GM18520 (cell line): ENCODE measurements around the gene PRAC2.

Experiments used
- ATAC-seq: cut with Tn5 transposase; IDR thresholded peaks from one replicate; pipeline ENCODE4 v1.9.1; 2021; ENCODE audit not compliant: unreplicated experiment

PRAC2 gene

GRCh38 chr17:48720266-48721008 is 2.5 kb upstream of the PRAC2 start:
- no peak for ATAC-seq

- no peak for ATAC-seq
Measured at GRCh38 chr17:48721009-48721402, 2.0 kb upstream of the PRAC2 start.

DNA sequence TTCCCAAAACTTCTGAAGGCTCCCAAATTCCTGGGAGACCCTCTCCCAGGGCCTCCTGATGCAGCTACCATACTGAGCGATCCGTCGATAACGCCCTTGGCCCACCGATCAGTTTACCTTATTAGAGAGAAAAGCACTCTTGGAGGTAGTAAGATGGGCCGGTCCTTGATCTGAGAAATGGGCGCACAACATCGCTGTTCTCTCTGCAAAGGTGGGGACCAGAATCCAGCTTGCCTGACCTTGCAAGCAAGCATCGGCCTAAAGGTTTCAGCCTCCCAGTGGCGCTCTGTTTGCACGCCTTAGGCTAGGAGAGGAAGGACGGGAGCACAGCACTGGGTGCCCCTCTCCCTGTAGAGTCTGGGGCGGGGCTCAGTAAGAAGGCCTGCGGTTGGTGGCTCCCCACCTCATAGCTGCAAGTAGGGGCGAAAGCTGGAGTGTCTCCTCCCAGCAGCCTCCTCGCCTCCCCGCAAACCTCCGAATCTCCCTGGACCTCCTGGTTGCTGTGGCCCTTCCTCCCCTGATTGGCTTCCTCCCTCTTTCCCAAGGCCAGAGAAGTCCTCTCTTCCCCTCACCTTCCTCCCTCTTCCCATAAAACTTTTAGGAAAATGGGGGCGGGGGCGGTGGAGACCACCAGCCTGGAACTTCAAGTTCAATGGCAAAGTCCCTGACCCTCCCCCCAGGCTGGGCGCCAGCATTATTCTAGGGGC is 631 bp upstream of the PRAC2 start, which contains the start of gene PRAC1:
PRAC1 (minus strand) TSS at position 318 of the 707 bp plus-strand sequence; CDS start at position 192, 126 bp downstream.
- no peak for ATAC-seq

- no peak for ATAC-seq
Measured at GRCh38 chr17:48723423-48724250, 652 bp downstream of the PRAC2 start.

DNA sequence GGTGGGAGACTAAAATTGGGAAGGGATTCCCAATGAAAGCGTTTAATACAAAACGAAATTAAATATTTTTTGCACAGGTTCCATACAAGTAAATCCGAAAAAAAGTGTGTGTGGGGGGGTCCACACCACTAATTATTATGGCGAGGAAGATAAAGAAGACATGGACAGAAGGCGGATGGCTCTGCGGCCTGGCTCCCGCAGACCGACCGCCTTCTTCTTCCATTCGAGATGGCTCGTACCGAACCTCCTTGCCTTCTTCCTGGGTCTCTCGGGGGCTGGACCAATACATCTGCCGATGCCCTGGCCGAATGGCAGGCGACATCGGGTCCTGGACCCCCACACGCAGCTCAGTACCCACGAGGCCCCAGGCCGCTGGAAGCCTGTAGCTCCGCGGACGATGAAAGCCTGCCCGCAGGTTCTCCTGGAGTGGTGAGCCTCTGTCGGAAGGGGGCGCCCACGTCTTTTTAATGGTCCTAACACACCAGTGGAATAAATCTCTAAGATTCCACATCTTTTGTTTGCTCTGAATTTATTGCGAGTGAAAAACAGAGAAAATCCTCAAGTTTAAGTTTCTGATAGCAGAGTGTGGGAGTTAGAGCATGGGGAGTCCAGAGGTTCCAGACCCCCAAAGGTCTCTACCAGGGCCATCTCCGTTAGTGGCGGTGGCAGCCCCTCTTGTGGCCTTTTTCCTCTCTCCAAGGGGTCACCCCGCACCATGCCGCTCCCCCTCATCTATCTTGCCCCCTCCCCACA is 1.4 kb downstream of the PRAC2 start:
- no peak for ATAC-seq

- ATAC-seq = no peak
Measured at GRCh38 chr17:48725004-48725287, 2.0 kb downstream of the PRAC2 start.

- no peak for ATAC-seq
Measured at GRCh38 chr17:48725288-48726064, 2.5 kb downstream of the PRAC2 start.

- no peak for ATAC-seq
Measured at GRCh38 chr17:48726114-48726915, 3.3 kb downstream of the PRAC2 start.

GRCh38 chr17:48726916-48727286 is 3.9 kb downstream of the PRAC2 start:
- no peak for ATAC-seq

DNA sequence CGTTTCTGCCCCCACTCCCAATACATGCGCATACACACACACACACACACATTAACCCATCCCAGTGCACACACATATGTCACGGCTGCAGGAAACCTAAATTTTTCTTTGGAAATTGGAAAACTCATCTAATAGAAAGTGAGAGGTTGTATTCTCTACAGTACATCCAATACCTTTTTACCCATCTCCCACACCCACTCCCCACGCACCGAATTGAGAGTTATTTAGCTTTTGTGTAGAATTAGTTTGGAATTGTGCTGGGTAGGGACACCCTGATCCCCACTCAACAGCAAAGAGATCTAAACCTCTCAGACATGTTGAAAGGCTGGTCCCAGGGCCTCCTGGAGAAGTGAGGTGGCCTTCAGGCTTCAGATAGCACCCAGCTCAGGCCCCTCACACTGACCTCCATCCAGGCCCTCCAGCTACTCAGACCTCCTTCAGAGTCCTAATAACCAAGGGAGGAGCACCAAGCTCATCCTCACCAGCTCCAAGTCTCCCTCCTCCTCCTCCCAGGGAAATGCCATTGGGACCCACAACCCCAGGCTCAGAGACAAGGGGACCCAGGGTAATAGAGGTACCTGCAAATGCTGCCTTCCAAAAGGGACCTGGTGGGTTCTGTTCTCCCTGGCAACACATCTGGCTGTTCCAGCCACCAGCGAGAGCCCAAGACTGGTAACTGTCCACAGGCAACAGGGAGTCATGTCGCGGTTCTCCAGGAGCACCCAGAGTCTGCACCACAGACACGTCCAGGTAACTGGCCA is 4.6 kb downstream of the PRAC2 start:
- no peak for ATAC-seq

GRCh38 chr17:48728232-48729231 is 5.5 kb downstream of the PRAC2 start, which contains the start of gene HOXB13:
Gene HOXB13, minus strand, starts transcription at chr17:48728750. Its CDS starts 157 bp downstream, at chr17:48728593.
- ATAC-seq = no peak

DNA sequence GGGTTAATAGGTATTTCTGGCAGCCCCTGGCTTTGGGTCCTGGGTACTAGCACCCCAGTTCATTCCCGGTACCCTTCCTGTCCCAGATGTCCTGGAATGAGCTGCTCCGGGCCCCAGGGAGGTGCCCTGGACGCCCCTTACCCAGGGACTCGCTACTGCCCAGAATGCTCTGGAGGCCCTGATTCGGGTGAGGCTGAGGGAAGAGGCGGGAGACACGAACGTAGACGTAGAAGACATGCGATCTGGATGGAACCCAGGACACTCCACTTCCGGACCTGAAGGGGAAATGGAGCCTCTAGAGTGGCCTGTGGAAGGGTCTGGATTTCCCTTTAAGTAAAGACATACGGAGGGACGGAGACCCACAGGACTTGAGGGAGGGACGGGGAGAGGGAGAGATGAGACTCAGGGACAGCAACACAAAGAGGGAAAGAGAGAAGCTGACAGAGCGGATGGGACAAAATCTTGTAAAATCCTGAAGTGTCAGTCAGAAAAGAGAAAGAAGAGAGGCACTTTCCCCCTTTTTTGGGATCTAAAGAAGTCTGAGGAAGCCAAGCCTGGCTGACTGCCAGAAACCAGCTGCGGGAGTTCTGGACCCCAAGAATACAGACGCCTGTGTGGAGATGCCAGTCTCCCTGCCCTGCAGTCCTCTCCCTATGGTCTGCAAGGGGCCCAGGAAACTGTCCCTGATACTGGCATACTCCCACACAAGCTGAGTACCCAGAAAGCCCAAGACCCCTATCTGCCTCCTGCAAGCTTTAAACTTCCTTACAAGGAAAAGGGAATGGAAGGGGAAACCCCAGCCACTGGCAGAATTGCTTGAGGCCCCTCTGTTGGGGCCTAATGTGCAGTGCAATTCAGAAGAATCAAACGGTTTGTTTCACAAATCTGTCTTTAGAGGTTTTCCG is 6.6 kb downstream of the PRAC2 start:
- ATAC-seq = no peak

DNA sequence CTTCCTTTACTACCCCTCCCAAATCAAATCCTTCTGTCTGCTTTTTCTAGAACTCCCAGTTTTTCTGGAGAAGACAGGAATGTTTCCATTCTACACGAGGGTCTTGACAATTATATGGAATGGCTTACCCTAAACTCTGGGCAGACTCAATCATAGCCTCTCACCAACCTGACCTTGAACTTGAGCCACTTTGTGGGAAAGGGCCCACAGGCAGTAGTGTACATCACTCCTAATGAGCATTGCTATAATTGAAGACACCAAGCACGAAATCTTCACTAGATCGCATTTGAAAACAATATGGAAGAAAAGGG is 7.2 kb downstream of the PRAC2 start:
- ATAC-seq = no peak

DNA sequence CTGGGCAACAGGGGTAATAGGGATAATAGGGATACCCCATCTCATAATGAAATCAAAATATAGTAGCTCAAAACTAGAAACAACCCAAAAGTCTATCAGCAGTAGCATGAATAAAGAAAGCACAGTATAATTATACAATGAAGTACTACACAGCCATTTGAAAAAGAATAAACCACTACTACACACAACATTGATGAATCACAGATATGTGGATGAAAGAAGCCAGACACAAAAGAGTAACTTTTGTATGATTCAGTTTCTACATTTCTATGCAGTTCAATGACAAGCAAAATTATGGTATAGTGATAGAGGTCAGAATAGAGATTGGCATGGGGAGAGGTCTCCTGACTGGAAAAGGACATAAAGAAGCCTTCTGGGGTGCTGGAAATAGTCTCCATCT is 8.4 kb downstream of the PRAC2 start:
- ATAC-seq = no peak

DNA sequence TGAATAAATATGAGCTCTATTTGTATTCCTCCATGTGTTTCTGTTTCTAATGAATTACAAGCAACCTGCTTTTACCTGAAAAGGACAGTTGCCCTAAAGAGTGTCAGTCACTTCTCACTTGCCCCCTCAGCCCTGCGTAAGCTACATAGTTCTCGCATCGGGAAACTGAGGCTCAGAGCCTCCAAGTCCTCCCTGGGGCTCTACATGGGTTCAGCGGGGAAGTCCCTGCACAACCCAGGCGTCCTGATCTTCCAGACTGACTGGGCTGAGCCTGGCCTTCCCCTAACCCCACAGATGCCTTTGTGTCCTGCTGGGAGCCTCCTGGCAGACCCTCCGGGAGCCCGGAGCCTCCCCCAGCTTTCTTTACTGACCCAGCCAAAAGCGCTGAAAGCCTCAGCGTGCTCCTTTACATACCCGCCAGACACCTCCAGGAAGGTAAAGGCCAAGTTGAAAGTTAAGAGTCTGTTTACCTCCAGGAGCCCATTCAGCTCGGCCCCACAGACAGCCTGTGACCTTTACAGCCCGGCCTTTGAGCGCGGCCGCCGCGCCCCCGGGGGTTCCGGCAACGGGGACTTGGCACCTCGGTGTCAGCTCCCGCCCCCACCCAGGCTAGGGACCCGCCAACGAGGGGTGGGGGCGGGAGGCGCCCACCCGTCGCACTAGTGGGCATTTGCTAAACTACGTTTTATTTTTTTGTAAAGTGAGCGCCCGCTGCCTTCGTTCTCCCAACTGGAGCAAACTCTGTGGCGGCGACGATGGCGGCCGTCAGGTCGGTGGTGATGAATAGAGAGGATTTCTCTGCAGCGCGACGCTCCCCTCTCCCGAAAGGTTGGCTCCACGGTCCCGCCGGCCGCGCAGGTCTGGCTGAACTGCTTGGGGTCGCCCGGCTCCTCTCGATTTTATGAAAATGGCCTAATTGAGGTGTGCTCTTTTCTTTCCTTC is 10.0 kb downstream of the PRAC2 start:
- no peak for ATAC-seq
